OCI-LY1 (cell line): ENCODE data around the gene ATP13A5.

Experiments used
- H2AFZ ChIP-seq: fragments of 200-600 bp; sonication (generic), shearing (Covaris generic); 2 replicates; pipeline ENCODE4 v1.6.0; 2014; ENCODE audit warnings: antibody characterized with exemption, mild to moderate bottlenecking, low read length
- H3F3A ChIP-seq: fragments of 200-600 bp; sonication (generic), shearing (Covaris generic); 2 replicates; pipeline ENCODE4 v1.6.0; 2014; ENCODE audit warnings: mild to moderate bottlenecking, antibody characterized with exemption, low read length, moderate library complexity; ENCODE audit not compliant: insufficient read depth
- H3K27ac ChIP-seq: fragments of 200-600 bp; sonication (generic); 2 replicates; pipeline ENCODE4 v1.5.1; 2014; ENCODE audit warnings: low read length, mixed run types, mild to moderate bottlenecking, low read depth; ENCODE audit not compliant: poor library complexity, severe bottlenecking
- H3K27me3 ChIP-seq: fragments of 200-600 bp; sonication (generic); 2 replicates; pipeline ENCODE4 v1.6.0; 2014; ENCODE audit warnings: antibody characterized with exemption, mild to moderate bottlenecking, low read length, moderate library complexity; ENCODE audit not compliant: insufficient read depth
- H3K36me3 ChIP-seq: fragments of 200-600 bp; sonication (generic); 2 replicates; pipeline ENCODE4 v1.6.1; 2014; ENCODE audit warnings: mild to moderate bottlenecking, antibody characterized with exemption, low read length, moderate library complexity, mixed read lengths; ENCODE audit not compliant: insufficient read depth
- H3K4me1 ChIP-seq: fragments of 200-600 bp; sonication (generic); 2 replicates; pipeline ENCODE4 v1.5.1; 2014; ENCODE audit warnings: mild to moderate bottlenecking, low read length, moderate library complexity; ENCODE audit not compliant: insufficient read depth, severe bottlenecking
- H3K4me2 ChIP-seq: fragments of 200-600 bp; sonication (generic), shearing (Covaris generic); 2 replicates; pipeline ENCODE4 v1.6.1; 2014; ENCODE audit warnings: low read length
- H3K4me3 ChIP-seq: fragments of 200-600 bp; sonication (generic); 2 replicates; pipeline ENCODE4 v1.5.1; 2014; ENCODE audit warnings: low read length, low read depth, mild to moderate bottlenecking, mixed read lengths; ENCODE audit not compliant: poor library complexity, severe bottlenecking
- H3K79me2 ChIP-seq: fragments of 200-600 bp; shearing (Covaris generic); 2 replicates; pipeline ENCODE4 v1.6.1; 2016; ENCODE audit warnings: mixed run types, low read length, mixed read lengths; ENCODE audit not compliant: insufficient read depth
- H3K9ac ChIP-seq: fragments of 200-600 bp; sonication (generic), shearing (Covaris generic); 2 replicates; pipeline ENCODE4 v1.6.1; 2014; ENCODE audit warnings: mild to moderate bottlenecking, low read length, mixed read lengths
- H3K9me2 ChIP-seq: fragments of 200-600 bp; sonication (generic), shearing (Covaris generic); 2 replicates; pipeline ENCODE4 v1.6.1; 2014; ENCODE audit warnings: low read depth, mild to moderate bottlenecking, low read length, mixed read lengths
- H3K9me3 ChIP-seq: fragments of 200-600 bp; shearing (Covaris generic); 2 replicates; pipeline ENCODE4 v1.6.1; 2014; ENCODE audit warnings: low read length, mixed read lengths
- H4K20me1 ChIP-seq: fragments of 200-600 bp; sonication (generic), shearing (Covaris generic); 2 replicates; pipeline ENCODE4 v1.6.0; 2016; ENCODE audit warnings: mild to moderate bottlenecking, low read length; ENCODE audit not compliant: insufficient read depth
- EZH2 ChIP-seq: fragments of 200-600 bp; sonication (generic), shearing (Covaris generic); IDR thresholded peaks from 2 replicates; pipeline ENCODE4 v1.8.0; 2017; ENCODE audit warnings: borderline replicate concordance, mixed run types, mild to moderate bottlenecking, antibody characterized with exemption, low read length, moderate library complexity, mixed read lengths
- TF ChIP-seq, protein P1 (sequence below): fragments of 200-600 bp; sonication (generic), shearing (Covaris generic); IDR thresholded peaks from 2 replicates; pipeline ENCODE4 v1.5.1; 2017; ENCODE audit warnings: mild to moderate bottlenecking, antibody characterized with exemption, low read length, moderate library complexity, mixed read lengths

The ATP13A5 gene

DNA sequence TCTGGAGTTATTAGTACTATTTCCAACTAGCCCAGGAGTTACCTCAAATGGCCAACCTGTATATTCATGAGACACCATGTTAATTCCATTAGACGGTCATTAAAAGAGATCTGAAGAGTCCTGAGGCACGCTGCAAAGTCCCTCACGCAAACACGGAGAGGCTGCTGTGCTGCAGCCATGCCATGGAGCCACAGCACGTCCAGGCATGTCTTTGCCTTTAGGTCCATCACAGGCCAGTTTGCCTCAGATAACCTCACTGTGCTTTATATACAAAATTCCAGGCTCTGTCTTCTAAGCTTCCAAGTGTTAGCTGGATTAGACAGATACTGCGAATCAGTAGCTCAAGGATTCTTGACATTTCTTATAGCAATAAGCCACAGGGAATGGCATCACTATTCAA is 147.4 kb downstream of the ATP13A5 start:
- Histone ChIP-seq H3K9me2 (no peaks in the 10 kb centered on the region), H3F3A (no peaks in the 10 kb centered on the region), H3K4me2 (no peak overlapping the region), H2AFZ (no peak overlapping the region), H3K36me3 (no peaks in the 10 kb centered on the region), H3K9ac (no peak overlapping the region), H4K20me1 (no peaks in the 10 kb centered on the region), H3K9me3 (no peaks in the 10 kb centered on the region), H3K4me1 (no peaks in the 10 kb centered on the region), H3K27me3 (no peaks in the 10 kb centered on the region), H3K27ac (no peak overlapping the region), H3K4me3 (no peak overlapping the region), H3K79me2 (no peaks in the 10 kb centered on the region)
- TF ChIP-seq, protein P1, sequence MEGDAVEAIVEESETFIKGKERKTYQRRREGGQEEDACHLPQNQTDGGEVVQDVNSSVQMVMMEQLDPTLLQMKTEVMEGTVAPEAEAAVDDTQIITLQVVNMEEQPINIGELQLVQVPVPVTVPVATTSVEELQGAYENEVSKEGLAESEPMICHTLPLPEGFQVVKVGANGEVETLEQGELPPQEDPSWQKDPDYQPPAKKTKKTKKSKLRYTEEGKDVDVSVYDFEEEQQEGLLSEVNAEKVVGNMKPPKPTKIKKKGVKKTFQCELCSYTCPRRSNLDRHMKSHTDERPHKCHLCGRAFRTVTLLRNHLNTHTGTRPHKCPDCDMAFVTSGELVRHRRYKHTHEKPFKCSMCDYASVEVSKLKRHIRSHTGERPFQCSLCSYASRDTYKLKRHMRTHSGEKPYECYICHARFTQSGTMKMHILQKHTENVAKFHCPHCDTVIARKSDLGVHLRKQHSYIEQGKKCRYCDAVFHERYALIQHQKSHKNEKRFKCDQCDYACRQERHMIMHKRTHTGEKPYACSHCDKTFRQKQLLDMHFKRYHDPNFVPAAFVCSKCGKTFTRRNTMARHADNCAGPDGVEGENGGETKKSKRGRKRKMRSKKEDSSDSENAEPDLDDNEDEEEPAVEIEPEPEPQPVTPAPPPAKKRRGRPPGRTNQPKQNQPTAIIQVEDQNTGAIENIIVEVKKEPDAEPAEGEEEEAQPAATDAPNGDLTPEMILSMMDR = no peak
- no peak for TF ChIP-seq EZH2

DNA sequence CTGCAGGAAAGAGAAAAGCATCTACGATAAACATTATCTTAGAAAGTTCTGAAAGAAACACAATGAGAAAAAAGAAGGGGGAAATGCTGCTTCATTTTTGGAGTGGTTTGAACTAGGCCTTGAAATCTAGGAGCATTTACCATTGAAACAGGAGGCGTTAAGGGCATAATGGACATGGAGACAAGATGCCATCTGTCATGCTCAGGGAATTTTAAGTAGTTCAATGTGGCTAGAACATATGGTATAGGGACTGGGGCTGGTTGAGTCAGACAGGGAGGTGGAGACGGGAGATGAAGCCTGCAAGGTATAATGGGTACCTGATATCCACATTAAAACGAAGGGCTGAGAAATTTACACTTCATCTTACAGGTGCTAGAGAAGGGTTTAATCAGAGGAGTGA is 147.9 kb downstream of the ATP13A5 start:
- no peak overlapping the region for H3K4me3 ChIP-seq
- H3K9me2 ChIP-seq = no peaks in the 10 kb centered on the region
- H3K27me3 ChIP-seq = no peaks in the 10 kb centered on the region
- H3K4me2 ChIP-seq = no peak overlapping the region
- H3K27ac ChIP-seq = no peak overlapping the region
- H3K79me2 ChIP-seq = no peaks in the 10 kb centered on the region
- no peaks in the 10 kb centered on the region for H4K20me1 ChIP-seq
- no peaks in the 10 kb centered on the region for H3K36me3 ChIP-seq
- no peaks in the 10 kb centered on the region for H3K9me3 ChIP-seq
- H3K4me1 ChIP-seq = no peaks in the 10 kb centered on the region
- TF ChIP-seq, protein P1 = no peak
- TF ChIP-seq EZH2 = no peak
- H3K9ac ChIP-seq = no peak overlapping the region
- no peak overlapping the region for H2AFZ ChIP-seq
- no peaks in the 10 kb centered on the region for H3F3A ChIP-seq

DNA sequence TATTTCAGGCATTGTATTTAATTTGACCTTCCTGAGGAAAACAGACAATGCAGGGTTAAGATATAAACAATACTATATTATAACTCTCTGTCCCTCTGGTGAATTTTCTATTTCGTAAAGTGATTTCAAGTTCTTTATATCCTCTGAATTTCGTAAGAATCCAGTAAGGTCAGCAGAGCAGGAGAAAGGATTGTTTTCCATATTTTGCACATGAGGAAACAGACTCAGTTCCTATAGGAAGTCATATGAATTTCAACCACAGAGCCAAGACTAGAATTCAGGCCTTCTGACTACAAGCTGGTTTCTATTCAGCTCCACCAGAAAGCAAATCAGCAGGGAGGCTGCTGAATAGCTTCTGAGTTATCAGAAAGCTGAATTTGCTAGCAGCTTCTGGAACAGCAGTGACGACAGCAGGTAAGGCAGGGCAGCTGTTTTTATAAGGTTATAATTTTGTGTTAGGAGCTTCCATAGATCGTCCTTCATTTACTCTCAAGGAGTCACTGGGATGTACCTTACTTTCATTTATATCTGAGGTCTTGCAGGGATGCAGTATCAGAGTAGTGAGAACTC is 148.6 kb downstream of the ATP13A5 start:
- Histone ChIP-seq H3K4me2 (no peak overlapping the region), H3K36me3 (no peaks in the 10 kb centered on the region), H3K79me2 (no peaks in the 10 kb centered on the region), H3K27ac (no peak overlapping the region), H3K9ac (no peak overlapping the region), H3K4me3 (no peak overlapping the region), H3K9me3 (no peaks in the 10 kb centered on the region), H4K20me1 (no peaks in the 10 kb centered on the region), H3K9me2 (no peaks in the 10 kb centered on the region), H2AFZ (no peak overlapping the region), H3K27me3 (no peaks in the 10 kb centered on the region), H3F3A (no peaks in the 10 kb centered on the region), H3K4me1 (no peaks in the 10 kb centered on the region)
- TF ChIP-seq EZH2 = no peak
- TF ChIP-seq, protein P1 = no peak
